BLaER1 treated with 17β-estradiol and CSF1 and Interleukin-3, amounts not matched to agents 10 nM and 100 nM (cell line): ENCODE data around the gene MELTF.

Experiments used
- H3K27ac ChIP-seq, 11 experiments: shearing (Covaris generic); formaldehyde crosslinking; 2 replicates each; pipeline ENCODE4 v1.8.1; 2022
- H3K27me3 ChIP-seq, 11 experiments: shearing (Covaris generic); formaldehyde crosslinking; 2 replicates each; pipeline ENCODE4 v1.8.1; 2022
- H3K36me3 ChIP-seq, 11 experiments: shearing (Covaris generic); formaldehyde crosslinking; 2 replicates each; pipeline ENCODE4 v1.8.1; 2022
- H3K4me1 ChIP-seq, 10 experiments: shearing (Covaris generic); formaldehyde crosslinking; 2 replicates each; pipeline ENCODE4 v1.8.1; 2022
- H3K4me2 ChIP-seq, 11 experiments: shearing (Covaris generic); formaldehyde crosslinking; 2 replicates each; pipeline ENCODE4 v1.8.1; 2022
- H3K4me3 ChIP-seq, 10 experiments: shearing (Covaris generic); formaldehyde crosslinking; 2 replicates each; pipeline ENCODE4 v1.8.1; 2022
- H3K9ac ChIP-seq, 11 experiments: shearing (Covaris generic); formaldehyde crosslinking; 2 replicates each; pipeline ENCODE4 v1.8.1; 2022
- H3K9me3 ChIP-seq, 11 experiments: shearing (Covaris generic); formaldehyde crosslinking; replicated peaks in 1 of 11; 2 replicates each; pipeline ENCODE4 v1.8.1; 2022
- H4K20me1 ChIP-seq, 11 experiments: shearing (Covaris generic); formaldehyde crosslinking; 2 replicates each; pipeline ENCODE4 v1.8.1; 2022
- Cebpa-rat ChIP-seq, 11 experiments: shearing (Covaris generic); IDR thresholded peaks; 2 replicates each; pipeline ENCODE4 v1.8.1; 2022

Gene MELTF

GRCh38 chr3:196967412-196968232 is 62.0 kb downstream of the MELTF start:
- peak overlapping the region; percentile 89 to 100 (median 99) for H3K4me2 ChIP-seq
- peaks cover 15 to 28% (median 18%) of the 10 kb centered on the region in 11 experiments for H3K27me3 ChIP-seq

GRCh38 chr3:196966526-196967401 is 62.9 kb downstream of the MELTF start:
- Histone ChIP-seq H3K4me3 (no peak overlapping the region), H3K36me3 (peaks cover 0 to 13% (median 8%) of the 10 kb centered on the region in 11 experiments; a peak in 13 of 22 replicates), H3K4me2 (peak overlapping the region in 2 of 11 experiments; percentile 99 to 100; a peak in 1 of 22 replicates), H3K27me3 (peaks cover 15 to 28% (median 18%) of the 10 kb centered on the region in 11 experiments), H3K27ac (no peak overlapping the region), H3K4me1 (peaks cover 21 to 45% (median 40%) of the 10 kb centered on the region in 10 experiments), H4K20me1 (peaks cover 0 to 14% (median 0%) of the 10 kb centered on the region in 11 experiments; a peak in 3 of 22 replicates), H3K9me3 (peaks cover 0 to 7% (median 6%) of the 10 kb centered on the region in 11 experiments; a peak in 13 of 22 replicates), H3K9ac (no peak overlapping the region)
- no peak for TF ChIP-seq Cebpa-rat (IDR thresholded peaks at IDR 0.05)

More at GRCh38 chr3:196967412-196968232, 62.0 kb downstream of the MELTF start:
- Histone ChIP-seq H3K4me1 (peaks cover 21 to 37% (median 34%) of the 10 kb centered on the region in 10 experiments), H3K27ac (peak overlapping the region in 1 of 11 experiments; percentile 93; a peak in 1 of 22 replicates), H4K20me1 (peaks cover 0 to 14% (median 0%) of the 10 kb centered on the region in 11 experiments; a peak in 3 of 22 replicates), H3K36me3 (peaks cover 0 to 13% (median 8%) of the 10 kb centered on the region in 11 experiments; a peak in 13 of 22 replicates), H3K9me3 (peaks cover 0 to 15% (median 14%) of the 10 kb centered on the region in 11 experiments; a peak in 16 of 22 replicates), H3K4me3 (peak overlapping the region; percentile 72 to 92 (median 85)), H3K9ac (peak overlapping the region in 10 of 11 experiments; percentile 82 to 91 (median 88); a peak in 20 of 22 replicates)
- no peak for TF ChIP-seq Cebpa-rat (IDR thresholded peaks at IDR 0.05)

DNA sequence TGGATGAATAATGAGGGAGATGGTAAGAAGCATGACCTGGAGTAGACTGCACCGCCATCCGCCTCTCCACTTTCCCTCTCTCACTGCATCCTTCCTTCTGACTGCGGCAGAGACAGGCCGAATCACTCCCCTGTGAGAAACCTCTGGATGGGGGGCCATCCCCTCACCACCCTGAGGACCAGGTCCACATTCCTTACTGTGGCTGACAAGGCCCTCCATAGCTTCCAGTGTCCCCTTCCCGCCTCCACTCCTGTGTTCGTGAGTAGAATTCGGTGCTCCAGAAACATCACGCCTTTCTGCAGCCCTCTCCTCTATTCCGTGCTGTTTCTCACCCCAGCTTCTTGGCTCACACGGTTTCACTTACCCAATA is 63.8 kb downstream of the MELTF start:
- Histone ChIP-seq H3K9me3 (no peaks in the 10 kb centered on the region), H3K4me3 (no peak overlapping the region), H3K27me3 (peaks cover 9 to 22% (median 9%) of the 10 kb centered on the region in 11 experiments), H4K20me1 (peaks cover 0 to 14% (median 0%) of the 10 kb centered on the region in 11 experiments; a peak in 3 of 22 replicates), H3K9ac (no peak overlapping the region), H3K27ac (no peak overlapping the region), H3K4me2 (no peak overlapping the region), H3K4me1 (peaks cover 16 to 40% (median 35%) of the 10 kb centered on the region in 10 experiments), H3K36me3 (peaks cover 0 to 13% (median 8%) of the 10 kb centered on the region in 11 experiments; a peak in 13 of 22 replicates)
- no peak for TF ChIP-seq Cebpa-rat (IDR thresholded peaks at IDR 0.05)

- Histone ChIP-seq H3K27ac (no peak overlapping the region), H3K9me3 (no peaks in the 10 kb centered on the region), H3K9ac (no peak overlapping the region), H3K4me3 (no peak overlapping the region), H3K27me3 (peaks cover 4 to 16% (median 4%) of the 10 kb centered on the region in 11 experiments), H4K20me1 (peaks cover 0 to 14% (median 0%) of the 10 kb centered on the region in 11 experiments; a peak in 3 of 22 replicates), H3K4me1 (peaks cover 11 to 35% (median 30%) of the 10 kb centered on the region in 10 experiments), H3K4me2 (peak overlapping the region in 3 of 11 experiments; percentile 1 to 11 (median 2); a peak in 1 of 22 replicates), H3K36me3 (peaks cover 0 to 13% (median 8%) of the 10 kb centered on the region in 11 experiments; a peak in 13 of 22 replicates)
- no peak for TF ChIP-seq Cebpa-rat (IDR thresholded peaks at IDR 0.05)
Measured at GRCh38 chr3:196965112-196965803, 64.4 kb downstream of the MELTF start.

GRCh38 chr3:196963631-196963953 is 66.0 kb downstream of the MELTF start:
- H3K9ac ChIP-seq = no peak overlapping the region
- no peaks in the 10 kb centered on the region for H3K9me3 ChIP-seq

GRCh38 chr3:196962930-196963630 is 66.5 kb downstream of the MELTF start:
- peak overlapping the region in 10 of 11 experiments; percentile 21 to 81 (median 61); a peak in 19 of 22 replicates for H3K4me2 ChIP-seq
- peaks cover 0 to 11% (median 0%) of the 10 kb centered on the region in 11 experiments; a peak in 3 of 22 replicates for H4K20me1 ChIP-seq

More at GRCh38 chr3:196963631-196963953, 66.0 kb downstream of the MELTF start:
- Histone ChIP-seq H4K20me1 (peaks cover 0 to 14% (median 0%) of the 10 kb centered on the region in 11 experiments; a peak in 3 of 22 replicates), H3K4me3 (no peak overlapping the region), H3K27me3 (peaks cover 0 to 12% (median 0%) of the 10 kb centered on the region in 11 experiments; a peak in 8 of 22 replicates), H3K4me2 (peak overlapping the region in 7 of 11 experiments; percentile 43 to 81 (median 62); a peak in 11 of 22 replicates), H3K27ac (no peak overlapping the region), H3K36me3 (peaks cover 0 to 13% (median 8%) of the 10 kb centered on the region in 11 experiments; a peak in 13 of 22 replicates), H3K4me1 (peaks cover 9 to 31% (median 27%) of the 10 kb centered on the region in 10 experiments; a peak in 18 of 20 replicates)
- TF ChIP-seq Cebpa-rat (IDR thresholded peaks at IDR 0.05) = no peak

More at GRCh38 chr3:196962930-196963630, 66.5 kb downstream of the MELTF start:
- Histone ChIP-seq H3K9ac (no peak overlapping the region), H3K4me1 (peaks cover 7 to 27% (median 23%) of the 10 kb centered on the region in 10 experiments; a peak in 18 of 20 replicates), H3K4me3 (no peak overlapping the region), H3K9me3 (no peaks in the 10 kb centered on the region), H3K36me3 (peaks cover 0 to 13% (median 8%) of the 10 kb centered on the region in 11 experiments; a peak in 13 of 22 replicates), H3K27me3 (peaks cover 0 to 7% (median 0%) of the 10 kb centered on the region in 11 experiments; a peak in 7 of 22 replicates), H3K27ac (no peak overlapping the region)
- no peak for TF ChIP-seq Cebpa-rat (IDR thresholded peaks at IDR 0.05)
